MM.1S (cell line): ENCODE data around the gene TBCCD1.

Experiments
- CTCF ChIP-seq: fragments of 300-600 bp; sonication (generic); IDR thresholded peaks from 2 replicates; pipeline ENCODE4 v1.5.1; 2016; ENCODE audit warnings: antibody characterized with exemption, low read length, mixed read lengths
- EZH2 ChIP-seq: fragments of 300-600 bp; sonication (generic); optimal IDR thresholded peaks from 2 replicates; pipeline ENCODE3; 2017; ENCODE audit warnings: low read depth, mild to moderate bottlenecking, antibody characterized with exemption, low read length, mixed read lengths

GRCh38 chr3:186549497-186549896 lies 17.6 kb downstream of the TBCCD1 start:
- no peak for TF ChIP-seq CTCF
- TF ChIP-seq EZH2, result no peak
